PC-3 (cell line): ENCODE measurements around the gene ABCC9.

Experiments used
- CTCF ChIP-seq: fragments of 300-600 bp; sonication (generic); conservative IDR thresholded peaks from 2 replicates; pipeline ENCODE4 v1.5.1; 2017; ENCODE audit warnings: antibody characterized with exemption, low read depth, mild to moderate bottlenecking, low read length
- EZH2 ChIP-seq: fragments of 300-600 bp; sonication (generic); IDR thresholded peaks from one replicate; pipeline ENCODE4 v1.6.1; 2017; ENCODE audit warnings: antibody characterized with exemption, mild to moderate bottlenecking, low read length; ENCODE audit not compliant: unreplicated experiment

GRCh38 chr12:21831791-21832344 is 109.4 kb downstream of the ABCC9 start:
- TF ChIP-seq CTCF (no peak), EZH2 (no peak)
